Endothelial cell of umbilical vein (primary cell): Measurements from ENCODE around the gene SIRPD. TPM values are rescaled to one million over a fixed set of nuclear protein-coding genes. Genes with fewer than 3 reads are reported as not detected.

Experiments
- BruUV-seq: library from RNA; stranded (reverse); fragments of 400-500 nt; replicated peaks from 2 replicates; lab custom pipeline; 2021; lab: Mats Ljungman, UMichigan
- CTCF ChIA-PET: fragments of 300-600, 350-600 bp; sonication (Branson Sonifier 250); formaldehyde crosslinking; loops from one replicate; lab custom pipeline; 2021; ENCODE audit warnings: antibody characterized with exemption, inconsistent platforms; lab: Charles Lee
- POLR2A ChIA-PET: fragments of 300-600, 350-600 bp; sonication (Branson Sonifier 250); formaldehyde crosslinking; loops from one replicate; lab custom pipeline; 2021; ENCODE audit warnings: antibody characterized with exemption, inconsistent platforms; lab: Charles Lee
- DNase-seq: peaks from one replicate; pipeline ENCODE4 v3.0.0-alpha.2; 2011; ENCODE audit warnings: low read depth, low spot score
- FAIRE-seq: peaks from 2 replicates; lab custom pipeline; 2011; peaks lifted over from hg19 to GRCh38; lab: Jason Lieb, UNC
- H2AFZ ChIP-seq: 2 replicates; pipeline ENCODE4 v1.6.0; 2012; ENCODE audit warnings: low read depth, low read length, control low read depth, inconsistent platforms
- H3K27ac ChIP-seq: 2 replicates; pipeline ENCODE4 v1.5.1; 2011; ENCODE audit warnings: low read depth, mild to moderate bottlenecking, control low read depth, low read length, moderate library complexity; ENCODE audit not compliant: insufficient read depth
- H3K27me3 ChIP-seq, 2 experiments: 2 replicates each; pipeline versions ENCODE4 v1.6.0 to v1.6.1; 2011; ENCODE audit warnings: low read length in 2 of 2, mixed read lengths in 1 of 2; ENCODE audit not compliant: control insufficient read depth in 2 of 2, insufficient read depth in 2 of 2
- H3K36me3 ChIP-seq, 2 experiments: 2 replicates in 1 of 2; 3 replicates in 1 of 2; pipeline ENCODE4 v1.5.1; 2011; ENCODE audit warnings: low read length in 2 of 2, mild to moderate bottlenecking in 1 of 2, moderate library complexity in 1 of 2; ENCODE audit not compliant: control insufficient read depth in 2 of 2, insufficient read depth in 2 of 2; ENCODE audit errors: extremely low read depth in 1 of 2
- H3K4me1 ChIP-seq: 3 replicates; pipeline ENCODE4 v1.5.1; 2011; ENCODE audit warnings: mild to moderate bottlenecking, low read length; ENCODE audit not compliant: control insufficient read depth, insufficient read depth; ENCODE audit errors: extremely low read depth
- H3K4me2 ChIP-seq: 2 replicates; pipeline ENCODE4 v1.6.1; 2011; ENCODE audit warnings: low read length, control low read depth, mixed read lengths; ENCODE audit not compliant: insufficient read depth
- H3K4me3 ChIP-seq, 3 experiments: fragments of 200-600 bp in 1 of 3; sonication (generic), shearing (Covaris generic) in 1 of 3; replicated peaks in 1 of 3; 2 replicates each; pipeline ENCODE4 v1.5.1; 2011 to 2016; ENCODE audit warnings: control low read depth in 3 of 3, low read length in 3 of 3, mild to moderate bottlenecking in 2 of 3, inconsistent platforms in 1 of 3, low read depth in 1 of 3, moderate library complexity in 1 of 3; ENCODE audit not compliant: insufficient read depth in 1 of 3
- H3K79me2 ChIP-seq: 2 replicates; pipeline ENCODE4 v1.6.0; 2012; ENCODE audit warnings: low read length, inconsistent platforms; ENCODE audit not compliant: control insufficient read depth, insufficient read depth
- H3K9ac ChIP-seq: replicated peaks from 2 replicates; pipeline ENCODE3; 2011; ENCODE audit warnings: low read length, control low read depth; ENCODE audit not compliant: insufficient read depth; ENCODE audit errors: extremely low read depth
- H3K9me1 ChIP-seq: replicated peaks from 3 replicates; pipeline ENCODE4 v1.6.0; 2011; ENCODE audit warnings: mild to moderate bottlenecking, low read length; ENCODE audit not compliant: control insufficient read depth, insufficient read depth; ENCODE audit errors: extremely low read depth
- H3K9me3 ChIP-seq: replicated peaks from 2 replicates; pipeline ENCODE4 v1.5.1; 2012; ENCODE audit warnings: low read length, inconsistent platforms; ENCODE audit not compliant: control insufficient read depth, insufficient read depth
- H4K20me1 ChIP-seq: replicated peaks from 2 replicates; pipeline ENCODE3; 2011; ENCODE audit warnings: mild to moderate bottlenecking, low read length; ENCODE audit not compliant: control insufficient read depth, insufficient read depth; ENCODE audit errors: extremely low read depth
- CTCF ChIP-seq, 2 donors: IDR thresholded peaks; 1 replicate in 1 of 2; 2 replicates in 1 of 2; pipeline ENCODE4 v1.5.1; 2011; ENCODE audit warnings: low read length in 2 of 2, mild to moderate bottlenecking in 2 of 2, moderate library complexity in 2 of 2, control low read depth in 1 of 2, inconsistent platforms in 1 of 2, low read depth in 1 of 2; ENCODE audit not compliant: insufficient read depth in 1 of 2; ENCODE audit errors: extremely low read depth in 1 of 2
- EZH2 ChIP-seq: IDR thresholded peaks from 2 replicates; pipeline ENCODE4 v1.6.1; 2012; ENCODE audit warnings: borderline replicate concordance, low read depth, mild to moderate bottlenecking, moderate library complexity, low read length, inconsistent platforms; ENCODE audit not compliant: severe bottlenecking
- FOS ChIP-seq: IDR thresholded peaks from 2 replicates; pipeline ENCODE4 v1.6.1; 2011; ENCODE audit warnings: mild to moderate bottlenecking, low read length, moderate library complexity, borderline replicate concordance; ENCODE audit not compliant: insufficient read depth
- GATA2 ChIP-seq: IDR thresholded peaks from 2 replicates; pipeline ENCODE4 v1.7.0; 2011; ENCODE audit warnings: low read depth, mild to moderate bottlenecking, moderate library complexity, mixed read lengths, low read length; ENCODE audit not compliant: insufficient read length, insufficient read depth
- JUN ChIP-seq: IDR thresholded peaks from 2 replicates; pipeline ENCODE4 v1.6.1; 2011; ENCODE audit warnings: borderline replicate concordance, low read depth; ENCODE audit not compliant: insufficient read length, insufficient read depth
- MAX ChIP-seq: IDR thresholded peaks from 2 replicates; pipeline ENCODE4 v1.6.1; 2011; ENCODE audit not compliant: insufficient read depth, insufficient read length
- MYC ChIP-seq: IDR thresholded peaks from one replicate; pipeline ENCODE4 v1.6.1; 2011; ENCODE audit warnings: mild to moderate bottlenecking, low read depth, low read length
- POLR2A ChIP-seq: IDR thresholded peaks from 2 replicates; pipeline ENCODE4 v1.6.1; 2012; ENCODE audit warnings: low read depth, mild to moderate bottlenecking, control low read depth, low read length
- POLR2AphosphoS5 ChIP-seq: IDR thresholded peaks from 2 replicates; pipeline ENCODE4 v1.6.1; 2012; ENCODE audit warnings: low read depth, mild to moderate bottlenecking, control low read depth, low read length, moderate library complexity; ENCODE audit not compliant: insufficient read depth
- dilution Hi-C: fragments of 300-500 bp; cut with MboI; formaldehyde crosslinking; loops from one replicate; pipeline ENCODE4 v1.15.0; 2019; ENCODE audit warnings: low sequenced_read_pairs; ENCODE audit not compliant: extremely low pct_ligation_motif_present
- intact Hi-C: fragments of 100-400 bp; cut with micrococcal nuclease; formaldehyde crosslinking; loops from one replicate; pipeline ENCODE4 v1.10.0; 2022
- polyA plus RNA-seq, 4 experiments: library from polyadenylated mRNA; depleted of rRNA in 3 of 4; stranded (reverse) in 3 of 4; unstranded in 1 of 4; fragments of >200 nt; gene quantifications; 2 replicates each; pipeline versions ENCODE4 v1.2.1 to v1.2.3, GENCODE V29; 2011 to 2012; ENCODE audit warnings: missing spikeins in 1 of 4
- total RNA-seq: library from RNA; stranded (reverse); gene quantifications from 2 replicates; pipeline ENCODE4 v1.2.3, GENCODE V29; 2021

SIRPD gene
- total and polyA plus RNA-seq, 2 donors (not counting 3 experiments of a cell fraction or from before 2014, with no cell fraction given): not detected

GRCh38 chr20:1489325-1489724, 68.2 kb downstream of the SIRPD start:
- H3K9me3 ChIP-seq: no peaks in the 10 kb centered on the region
- POLR2A ChIA-PET: no interaction called here
- dilution Hi-C loops (no loop called here), intact Hi-C loops (no loop called here)
- H3K27ac ChIP-seq: no peak overlapping the region
- H3K79me2 ChIP-seq: no peaks in the 10 kb centered on the region
- H3K4me1 ChIP-seq: peaks cover 31% of the 10 kb centered on the region
- H3K9me1 ChIP-seq: no peaks in the 10 kb centered on the region
- no peak overlapping the region for H2AFZ ChIP-seq
- H3K27me3 ChIP-seq: no peaks in the 10 kb centered on the region
- no TSS peak for BruUV-seq
- H3K4me2 ChIP-seq: no peak overlapping the region
- H3K4me3 ChIP-seq: no peak overlapping the region
- H4K20me1 ChIP-seq: no peaks in the 10 kb centered on the region
- no peak for FAIRE-seq
- DNase-seq: no peak
- no peak for TF ChIP-seq MYC
- no peak for TF ChIP-seq POLR2A
- TF ChIP-seq CTCF (IDR thresholded peaks at IDR 0.05; ENCODE audit: extremely low read depth in 1 of 2, insufficient read depth in 1 of 2, low read depth in 1 of 2, low read length in 2 of 2): no peak
- no peak for TF ChIP-seq GATA2
- TF ChIP-seq JUN: no peak
- no peak for TF ChIP-seq EZH2
- TF ChIP-seq FOS: no peak
- TF ChIP-seq POLR2AphosphoS5: no peak
- no peak for TF ChIP-seq MAX
- CTCF ChIA-PET: interaction anchor here (1.2 to 5.7 kb wide), 3 partner anchors 13 to 23 kb away, joined by 5 to 77 read pairs (median 9); partner anchors contain the start of gene NSFL1C
- H3K36me3 ChIP-seq: no peaks in the 10 kb centered on the region
- no peak overlapping the region for H3K9ac ChIP-seq
